A549 (cell line): ENCODE results near the gene NPHP3. TPM values are rescaled to one million over a fixed set of nuclear protein-coding genes. Genes with fewer than 3 reads are reported as not detected.
A peak's percentile ranks its signal among the peaks of the same experiment; 100 is the strongest.

Source experiments
- ATAC-seq, 2 experiments: fragments of 200-7000 bp in 1 of 2; fragments of >200 bp in 1 of 2; cut with Nextera tagmentation in 1 of 2; cut with Tn5 transposase in 1 of 2; 3 replicates each; pipeline versions ENCODE4 v1.8.0 to v1.9.1; 2018 to 2020; ENCODE audit warnings: mild to moderate bottlenecking in 1 of 2, moderate library complexity in 1 of 2
- CTCF ChIA-PET: fragments of 300-600 bp; sonication (Branson Sonifier 250); formaldehyde crosslinking; extraction: SDS; loops from one replicate; lab custom pipeline; 2021; ENCODE audit warnings: antibody characterized with exemption, inconsistent platforms; lab: Yijun Ruan, JAX
- POLR2A ChIA-PET: fragments of 350-600 bp; formaldehyde crosslinking; extraction: SDS; loops from one replicate; lab custom pipeline; 2021; ENCODE audit warnings: antibody characterized with exemption, inconsistent platforms; lab: Yijun Ruan, JAX
- DNase-seq, 2 experiments: peaks; one replicate each; pipeline versions ENCODE4 v3.0.0 to v3.0.0-alpha.2; 2011 to 2016; ENCODE audit warnings: low read depth in 1 of 2, low spot score in 1 of 2
- FAIRE-seq: peaks from 2 replicates; lab custom pipeline; 2011; peaks lifted over from hg19 to GRCh38; lab: Jason Lieb, UNC
- H3K27ac ChIP-seq, 2 experiments: fragments of >200 bp; sonication (Bioruptor Twin); formaldehyde crosslinking; 3 replicates each; pipeline ENCODE4 v1.5.1; 2016 to 2017
- H3K4me1 ChIP-seq: fragments of >200 bp; sonication (Bioruptor Twin); formaldehyde crosslinking; 3 replicates; pipeline ENCODE4 v1.6.1; 2016
- H3K4me2 ChIP-seq: fragments of >200 bp; sonication (Bioruptor Twin); formaldehyde crosslinking; 3 replicates; pipeline ENCODE4 v1.6.1; 2016
- H3K4me3 ChIP-seq: fragments of >200 bp; sonication (Bioruptor Twin); formaldehyde crosslinking; 3 replicates; pipeline ENCODE4 v1.5.1; 2016
- H3K9me3 ChIP-seq: fragments of >200 bp; sonication (Bioruptor Twin); formaldehyde crosslinking; 3 replicates; pipeline ENCODE4 v1.6.1; 2016
- BHLHE40 ChIP-seq: IDR thresholded peaks from 2 replicates; pipeline ENCODE4 v1.6.1; 2012; ENCODE audit warnings: low read depth, low read length, inconsistent platforms
- CBX2 ChIP-seq: fragments of 200-600 bp; sonication (generic); IDR thresholded peaks from 2 replicates; pipeline ENCODE4 v1.6.1; 2016; ENCODE audit warnings: low read depth, mild to moderate bottlenecking, borderline replicate concordance
- CEBPB ChIP-seq, 2 experiments: fragments of >200 bp in 1 of 2; sonication (Bioruptor Twin) in 1 of 2; formaldehyde crosslinking in 1 of 2; IDR thresholded peaks; 2 replicates each; pipeline ENCODE4 v1.6.1; 2012 to 2016
- CHD2 ChIP-seq: fragments of 150-350 bp; IDR thresholded peaks from 2 replicates; pipeline ENCODE4 v1.6.1; 2014; ENCODE audit warnings: low read length; ENCODE audit not compliant: partially characterized antibody
- CHD4 ChIP-seq: fragments of 200-600 bp; sonication (generic); IDR thresholded peaks from 2 replicates; pipeline ENCODE4 v1.6.1; 2016; ENCODE audit warnings: antibody characterized with exemption, mild to moderate bottlenecking, borderline replicate concordance
- E2F6 ChIP-seq: IDR thresholded peaks from 2 replicates; pipeline ENCODE4 v1.6.1; 2012; ENCODE audit warnings: low read depth, borderline replicate concordance
- EHMT2 ChIP-seq: fragments of 200-600 bp; sonication (generic); IDR thresholded peaks from 2 replicates; pipeline ENCODE4 v1.6.1; 2016; ENCODE audit warnings: antibody characterized with exemption, low read depth, mild to moderate bottlenecking, moderate library complexity
- ESRRA ChIP-seq: fragments of 150-350 bp; IDR thresholded peaks from 2 replicates; pipeline ENCODE4 v1.6.1; 2014; ENCODE audit warnings: mild to moderate bottlenecking, low read length, borderline replicate concordance
- FOSL2 ChIP-seq, 2 experiments: fragments of 450-650 bp in 1 of 2; fragments of >200 bp in 1 of 2; sonication (Bioruptor Twin) in 1 of 2; formaldehyde crosslinking; IDR thresholded peaks; 2 replicates each; pipeline versions ENCODE4 v1.5.0 to v1.6.1; 2016 to 2020; ENCODE audit warnings: mild to moderate bottlenecking in 1 of 2, moderate library complexity in 1 of 2
- HDAC2 ChIP-seq: fragments of 200-600 bp; sonication (generic); IDR thresholded peaks from 2 replicates; pipeline ENCODE4 v1.6.1; 2016
- JUNB ChIP-seq: fragments of >200 bp; sonication (Bioruptor Twin); formaldehyde crosslinking; IDR thresholded peaks from 2 replicates; pipeline ENCODE4 v1.6.1; 2016
- KDM1A ChIP-seq: fragments of 200-600 bp; sonication (generic); IDR thresholded peaks from 2 replicates; pipeline ENCODE4 v1.6.1; 2016; ENCODE audit warnings: low read depth, mild to moderate bottlenecking
- NPAS2 ChIP-seq: fragments of 250-450 bp; sonication (Bioruptor Pico); IDR thresholded peaks from 2 replicates; pipeline ENCODE4 v1.8.0; 2022; ENCODE audit warnings: mild to moderate bottlenecking, moderate library complexity, borderline replicate concordance
- PHF8 ChIP-seq: fragments of 200-600 bp; sonication (generic); IDR thresholded peaks from 2 replicates; pipeline ENCODE4 v1.6.1; 2016; ENCODE audit warnings: low read depth, mild to moderate bottlenecking, antibody characterized with exemption, moderate library complexity, borderline replicate concordance
- RAD21 ChIP-seq, 2 experiments: fragments of >200 bp in 1 of 2; sonication (Bioruptor Twin) in 1 of 2; formaldehyde crosslinking in 1 of 2; IDR thresholded peaks in 1 of 2; conservative IDR thresholded peaks in 1 of 2; 2 replicates in 1 of 2; 3 replicates in 1 of 2; pipeline ENCODE4 v1.6.1; 2012 to 2018; ENCODE audit warnings: inconsistent platforms in 1 of 2
- RNF2 ChIP-seq: fragments of 200-600 bp; sonication (generic); IDR thresholded peaks from 2 replicates; pipeline ENCODE4 v1.6.1; 2016; ENCODE audit warnings: low read depth, mild to moderate bottlenecking, antibody characterized with exemption, moderate library complexity, borderline replicate concordance
- SREBF2 ChIP-seq: fragments of 450-650 bp; IDR thresholded peaks from 2 replicates; pipeline ENCODE4 v1.6.1; 2014; ENCODE audit warnings: mild to moderate bottlenecking, moderate library complexity
- ZC3H11A ChIP-seq: fragments of 450-650 bp; IDR thresholded peaks from 2 replicates; pipeline ENCODE4 v1.6.1; 2014; ENCODE audit warnings: antibody characterized with exemption, mild to moderate bottlenecking
- ZFP36 ChIP-seq: fragments of 450-650 bp; IDR thresholded peaks from 2 replicates; pipeline ENCODE4 v1.6.1; 2014; ENCODE audit warnings: borderline replicate concordance; ENCODE audit not compliant: partially characterized antibody
- ZSCAN20 ChIP-seq: fragments of 250-450 bp; sonication (Bioruptor Pico); IDR thresholded peaks from 2 replicates; pipeline ENCODE4 v1.8.0; 2022; ENCODE audit warnings: mild to moderate bottlenecking, moderate library complexity
- WGBS: methylation state at CpG from one replicate; pipeline ENCODE4 v1.1.6; 2017; ENCODE audit errors: missing lambda C conversion rate; 5-methylcytosine and 5-hydroxymethylcytosine counted together
- polyA plus RNA-seq, 4 experiments: library from polyadenylated mRNA; depleted of rRNA in 3 of 4; stranded (reverse); fragments of >200 nt; fragmentation: RNase III in 1 of 4; extraction: RNeasy Plus Mini Kit Qiagen cat#74134 plus additional on column Dnase treatment in 1 of 4; gene quantifications; 2 replicates in 3 of 4; 3 replicates in 1 of 4; pipeline ENCODE4 v1.2.3, GENCODE V29; 2011 to 2017
- TF ChIP-seq, protein P1 (sequence below): fragments of 150-350 bp; IDR thresholded peaks from 2 replicates; pipeline ENCODE4 v1.6.1; 2014; ENCODE audit warnings: low read depth, mild to moderate bottlenecking, low read length
- TF ChIP-seq, protein P2 (sequence below): IDR thresholded peaks from 2 replicates; pipeline ENCODE4 v1.6.1; 2012
- TF ChIP-seq, protein P3 (sequence below): fragments of 450-650 bp; IDR thresholded peaks from 2 replicates; pipeline ENCODE4 v1.6.1; 2014; ENCODE audit warnings: antibody characterized with exemption
- TF ChIP-seq, protein P4 (sequence below): fragments of >200 bp; sonication (Bioruptor Twin); formaldehyde crosslinking; IDR thresholded peaks from 3 replicates; pipeline ENCODE4 v1.6.1; 2016

NPHP3 gene
- polyA plus RNA-seq, 2 of the 4 experiments (the other 2 are of a cell fraction) = 6.5 to 18.6 TPM

GRCh38 chr3:132638706-132639105 is 83.5 kb downstream of the NPHP3 start (continued):
- TF ChIP-seq, protein P1, sequence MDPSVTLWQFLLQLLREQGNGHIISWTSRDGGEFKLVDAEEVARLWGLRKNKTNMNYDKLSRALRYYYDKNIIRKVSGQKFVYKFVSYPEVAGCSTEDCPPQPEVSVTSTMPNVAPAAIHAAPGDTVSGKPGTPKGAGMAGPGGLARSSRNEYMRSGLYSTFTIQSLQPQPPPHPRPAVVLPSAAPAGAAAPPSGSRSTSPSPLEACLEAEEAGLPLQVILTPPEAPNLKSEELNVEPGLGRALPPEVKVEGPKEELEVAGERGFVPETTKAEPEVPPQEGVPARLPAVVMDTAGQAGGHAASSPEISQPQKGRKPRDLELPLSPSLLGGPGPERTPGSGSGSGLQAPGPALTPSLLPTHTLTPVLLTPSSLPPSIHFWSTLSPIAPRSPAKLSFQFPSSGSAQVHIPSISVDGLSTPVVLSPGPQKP = no peak
- TF ChIP-seq CHD2 = no peak
- no peak for TF ChIP-seq EHMT2

- no peak for ATAC-seq
- Histone ChIP-seq H3K27ac (peak overlapping the region in 1 of 2 experiments; percentile 47; a peak in 3 of 6 replicates), H3K9me3 (no peaks in the 10 kb centered on the region), H3K4me2 (peak overlapping the region; percentile 43), H3K4me3 (no peak overlapping the region), H3K4me1 (peaks cover 20% of the 10 kb centered on the region; the same call in 2 of the 3 replicates)
- ChIA-PET POLR2A (no interaction called here), CTCF (no interaction called here)
- TF ChIP-seq E2F6 (no peak), ZC3H11A (no peak), NPAS2 (CRISPR knock-in tag) (no peak), RNF2 (no peak), JUNB (no peak), CBX2 (no peak), FOSL2 (IDR thresholded peaks at IDR 0.05) (no peak), FOSL2 (CRISPR knock-in tag; IDR thresholded peaks at IDR 0.05) (no peak), ZFP36 (no peak), BHLHE40 (no peak), RAD21 (conservative IDR thresholded peaks at IDR 0.05 in 1 of 2, IDR thresholded peaks at IDR 0.05 in 1 of 2) (no peak), CHD4 (no peak), HDAC2 (no peak), EHMT2 (no peak)
- TF ChIP-seq, protein P2, sequence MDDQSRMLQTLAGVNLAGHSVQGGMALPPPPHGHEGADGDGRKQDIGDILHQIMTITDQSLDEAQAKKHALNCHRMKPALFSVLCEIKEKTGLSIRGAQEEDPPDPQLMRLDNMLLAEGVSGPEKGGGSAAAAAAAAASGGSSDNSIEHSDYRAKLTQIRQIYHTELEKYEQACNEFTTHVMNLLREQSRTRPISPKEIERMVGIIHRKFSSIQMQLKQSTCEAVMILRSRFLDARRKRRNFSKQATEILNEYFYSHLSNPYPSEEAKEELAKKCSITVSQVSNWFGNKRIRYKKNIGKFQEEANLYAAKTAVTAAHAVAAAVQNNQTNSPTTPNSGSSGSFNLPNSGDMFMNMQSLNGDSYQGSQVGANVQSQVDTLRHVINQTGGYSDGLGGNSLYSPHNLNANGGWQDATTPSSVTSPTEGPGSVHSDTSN = no peak
- TF ChIP-seq, protein P1 = no peak
- TF ChIP-seq, protein P3, sequence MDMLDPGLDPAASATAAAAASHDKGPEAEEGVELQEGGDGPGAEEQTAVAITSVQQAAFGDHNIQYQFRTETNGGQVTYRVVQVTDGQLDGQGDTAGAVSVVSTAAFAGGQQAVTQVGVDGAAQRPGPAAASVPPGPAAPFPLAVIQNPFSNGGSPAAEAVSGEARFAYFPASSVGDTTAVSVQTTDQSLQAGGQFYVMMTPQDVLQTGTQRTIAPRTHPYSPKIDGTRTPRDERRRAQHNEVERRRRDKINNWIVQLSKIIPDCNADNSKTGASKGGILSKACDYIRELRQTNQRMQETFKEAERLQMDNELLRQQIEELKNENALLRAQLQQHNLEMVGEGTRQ = no peak
- DNase-seq = no peak
- no peak for FAIRE-seq
- 3% methylated on average over 1 of the region's 1 CpG for WGBS
Observed at GRCh38 chr3:132637590-132637989, 84.6 kb downstream of the NPHP3 start.

DNA sequence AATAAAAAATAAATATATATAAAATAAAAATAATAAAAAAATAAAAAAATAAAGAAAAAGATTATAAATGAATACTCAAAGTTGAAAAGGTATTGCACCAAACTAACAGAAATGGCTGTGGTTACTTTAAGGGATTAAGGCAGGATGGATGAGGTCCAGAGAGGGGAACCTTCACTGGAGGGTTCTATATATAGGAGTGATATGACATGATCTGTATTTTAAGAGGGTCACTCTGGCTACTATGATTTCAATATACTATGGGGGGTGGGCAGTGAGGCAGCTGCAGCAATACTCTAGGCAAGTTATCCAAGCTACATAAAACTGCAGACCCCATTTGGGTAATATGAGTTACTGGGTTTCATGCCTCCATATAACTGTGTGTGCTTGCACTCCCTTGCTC is 87.2 kb downstream of the NPHP3 start:
- ChIA-PET CTCF (no interaction called here), POLR2A (no interaction called here)
- ATAC-seq = no peak
- FAIRE-seq = no peak
- H3K27ac ChIP-seq = no peak overlapping the region
- H3K4me1 ChIP-seq = peaks cover 24% of the 10 kb centered on the region; the same call in 2 of the 3 replicates
- no peaks in the 10 kb centered on the region for H3K9me3 ChIP-seq
- no peak overlapping the region for H3K4me2 ChIP-seq
- TF ChIP-seq PHF8 (no peak), E2F6 (no peak), ZSCAN20 (no peak), FOSL2 (IDR thresholded peaks at IDR 0.05) (no peak), FOSL2 (CRISPR knock-in tag; IDR thresholded peaks at IDR 0.05) (no peak), KDM1A (no peak), CEBPB (IDR thresholded peaks at IDR 0.05) (no peak), SREBF2 (no peak), ZFP36 (no peak), ESRRA (no peak), RNF2 (no peak)
- TF ChIP-seq, protein P4, sequence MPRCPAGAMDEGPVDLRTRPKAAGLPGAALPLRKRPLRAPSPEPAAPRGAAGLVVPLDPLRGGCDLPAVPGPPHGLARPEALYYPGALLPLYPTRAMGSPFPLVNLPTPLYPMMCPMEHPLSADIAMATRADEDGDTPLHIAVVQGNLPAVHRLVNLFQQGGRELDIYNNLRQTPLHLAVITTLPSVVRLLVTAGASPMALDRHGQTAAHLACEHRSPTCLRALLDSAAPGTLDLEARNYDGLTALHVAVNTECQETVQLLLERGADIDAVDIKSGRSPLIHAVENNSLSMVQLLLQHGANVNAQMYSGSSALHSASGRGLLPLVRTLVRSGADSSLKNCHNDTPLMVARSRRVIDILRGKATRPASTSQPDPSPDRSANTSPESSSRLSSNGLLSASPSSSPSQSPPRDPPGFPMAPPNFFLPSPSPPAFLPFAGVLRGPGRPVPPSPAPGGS = no peak
- DNase-seq = no peak
- H3K4me3 ChIP-seq = no peak overlapping the region
